EH (cell line): ENCODE measurements around the gene PVALEF.
"Not testable (repeated sequence)": the region's sequence is repeated elsewhere in the genome, so short reads cannot be mapped to it uniquely, and the experiment has no call there.

Experiments
- DNase-seq: peaks from one replicate; pipeline ENCODE4 v3.0.0-alpha.2; 2015; ENCODE audit warnings: low read depth

The PVALEF gene

GRCh38 chr17:81144423-81144781 is 20.9 kb upstream of the PVALEF start:
- no peak for DNase-seq

- not testable (repeated sequence) for DNase-seq
Observed at GRCh38 chr17:81146208-81146607, 19.1 kb upstream of the PVALEF start.

GRCh38 chr17:81147701-81148100 is 17.6 kb upstream of the PVALEF start:
- DNase-seq = no peak

GRCh38 chr17:81148571-81148970 is 16.7 kb upstream of the PVALEF start:
- no peak for DNase-seq

- no peak for DNase-seq
Observed at GRCh38 chr17:81148986-81149533, 16.2 kb upstream of the PVALEF start.

DNA sequence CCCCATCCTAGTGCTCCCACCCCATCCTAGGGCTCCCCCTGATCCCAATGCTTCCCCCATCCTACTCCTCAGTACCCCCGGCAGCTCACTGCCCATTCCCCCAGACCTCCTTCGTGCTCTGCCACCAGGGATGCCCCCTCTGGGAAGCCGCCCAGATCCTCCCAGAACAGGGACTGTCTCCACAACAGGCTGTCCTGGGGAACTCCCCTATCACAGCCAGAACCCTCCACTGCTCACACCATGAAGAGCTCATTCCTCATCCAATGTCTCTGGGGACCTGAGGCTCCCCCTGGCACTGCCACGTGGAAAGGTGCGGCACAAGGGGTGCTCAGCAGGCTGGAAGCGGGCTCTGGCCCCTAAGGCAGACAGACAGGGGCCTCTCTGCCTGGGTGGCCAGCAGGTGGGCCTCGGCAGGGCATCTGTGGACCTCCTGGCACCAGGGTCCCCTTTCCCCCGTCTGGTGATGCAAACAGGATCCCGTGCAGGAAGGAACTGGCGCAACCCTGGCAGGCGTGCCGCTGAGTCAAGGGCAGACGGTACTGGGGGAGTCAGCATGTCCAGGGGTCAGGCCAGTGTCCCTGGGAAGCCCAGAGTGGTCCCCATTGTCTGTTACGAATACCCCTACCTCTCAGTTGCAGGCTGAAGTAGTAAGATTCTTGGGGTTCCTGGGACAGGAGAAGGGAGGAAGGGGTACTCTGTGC is 14.8 kb upstream of the PVALEF start:
- no peak for DNase-seq

- no peak for DNase-seq
Observed at GRCh38 chr17:81151278-81151677, 14.0 kb upstream of the PVALEF start.

GRCh38 chr17:81152288-81152828 is 12.9 kb upstream of the PVALEF start:
- no peak for DNase-seq

- peak; percentile 16 for DNase-seq
Observed at GRCh38 chr17:81153340-81153803, 11.9 kb upstream of the PVALEF start.

- not testable (repeated sequence) for DNase-seq
Observed at GRCh38 chr17:81154016-81154415, 11.3 kb upstream of the PVALEF start.

GRCh38 chr17:81154961-81155360 is 10.3 kb upstream of the PVALEF start:
- DNase-seq = no peak

DNA sequence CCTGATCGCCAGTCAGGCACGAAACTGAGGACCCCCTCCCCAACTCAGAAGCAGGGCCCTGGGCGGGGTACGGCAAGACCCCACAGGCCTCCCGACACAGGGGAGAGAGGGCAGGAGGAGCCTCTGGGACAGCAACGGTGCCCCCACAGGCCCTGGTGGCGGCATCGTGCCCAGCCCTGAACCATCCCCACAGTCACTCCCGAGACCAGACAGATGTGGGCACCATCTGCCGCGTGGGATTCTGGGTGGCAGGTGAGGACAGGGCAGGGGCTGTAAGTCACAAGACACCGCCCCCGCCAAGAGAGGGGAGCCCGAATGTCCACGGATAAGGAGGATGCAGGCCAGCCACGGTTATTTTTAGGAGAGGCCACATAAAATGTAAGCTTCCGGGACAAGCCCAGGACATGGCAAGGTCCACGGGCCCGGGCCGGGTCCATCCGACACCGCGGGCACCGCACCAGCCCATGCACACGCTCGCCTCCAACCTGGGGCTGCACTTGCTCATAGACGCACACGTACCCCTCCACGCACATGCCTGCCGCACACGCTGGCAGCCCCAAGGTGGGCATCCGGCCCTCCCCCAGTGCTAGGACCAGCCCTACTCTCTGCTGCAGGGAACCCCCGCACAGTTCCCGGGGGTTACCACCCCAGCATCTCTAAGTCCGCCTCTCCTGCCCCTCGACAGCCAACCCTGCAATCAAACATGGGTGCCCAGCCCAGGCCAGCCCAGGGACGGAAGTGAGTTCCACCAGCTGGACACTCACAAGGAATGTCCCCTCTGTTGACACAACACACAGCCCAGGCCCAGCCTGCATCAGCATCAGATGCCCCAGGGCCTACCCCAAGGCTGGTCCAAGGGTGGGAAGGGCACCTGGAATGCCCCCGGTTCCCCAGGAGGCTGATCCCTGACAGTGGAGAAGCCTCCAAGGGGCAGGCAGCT is 8.2 kb upstream of the PVALEF start:
- DNase-seq = no peak

GRCh38 chr17:81157848-81158687 is 7.2 kb upstream of the PVALEF start:
- DNase-seq = no peak

GRCh38 chr17:81158688-81159590 is 6.4 kb upstream of the PVALEF start:
- DNase-seq = no peak

- no peak for DNase-seq
Observed at GRCh38 chr17:81159611-81160265, 5.6 kb upstream of the PVALEF start.

DNA sequence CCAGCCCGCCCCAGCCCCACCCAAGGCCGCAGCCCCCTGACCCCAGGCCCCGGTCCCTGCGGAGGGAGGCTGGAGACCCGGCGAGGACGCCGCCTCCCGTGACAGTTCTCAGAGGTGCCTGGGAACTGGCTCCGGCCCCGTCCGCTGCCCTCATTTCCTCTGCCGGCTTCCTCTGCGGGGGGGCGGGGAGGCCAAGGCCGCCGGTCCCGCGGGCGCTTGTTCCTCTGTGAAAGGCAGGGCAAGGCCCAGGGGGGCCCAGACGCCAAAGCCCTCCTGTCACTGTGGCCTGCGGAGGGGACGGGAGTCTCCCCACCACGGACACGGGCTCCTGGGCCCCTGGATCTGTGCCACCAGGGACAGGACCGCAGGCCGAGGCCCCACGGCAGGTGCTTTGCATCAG is 5.0 kb upstream of the PVALEF start:
- DNase-seq = no peak

DNA sequence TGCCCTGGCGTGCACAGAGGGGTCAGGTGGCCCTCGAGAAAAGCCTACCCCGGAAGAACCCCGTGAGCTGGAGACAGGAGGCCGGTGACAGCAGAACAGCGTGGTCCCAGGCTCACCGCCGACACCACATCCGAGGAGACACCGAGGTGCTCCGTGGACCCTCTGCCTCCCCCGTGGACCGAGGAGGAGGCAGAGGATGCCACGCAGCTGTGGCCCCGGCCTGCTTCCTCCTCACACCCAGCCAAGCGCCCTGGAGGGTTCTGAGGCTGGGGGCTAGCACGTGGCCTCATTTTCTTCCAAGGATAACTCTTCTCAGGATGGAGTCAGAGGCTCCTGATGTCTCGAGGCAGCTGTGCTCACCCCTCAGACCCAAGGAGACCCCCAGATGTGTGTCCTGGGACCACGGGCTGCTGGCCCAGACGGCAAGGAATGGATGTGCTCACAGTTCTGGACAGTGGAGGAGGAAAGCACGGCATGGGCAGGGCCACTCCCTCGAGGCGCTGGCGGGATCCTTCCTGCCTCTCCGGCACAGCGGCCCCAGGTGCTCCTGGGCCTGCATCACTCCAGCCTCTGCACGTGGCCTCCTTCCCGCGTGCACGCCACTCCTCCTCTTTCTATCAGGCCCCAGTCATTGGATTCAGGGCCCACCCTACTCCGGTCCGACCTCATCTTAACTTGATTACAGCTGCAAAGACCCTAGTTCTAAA is 4.4 kb upstream of the PVALEF start:
- DNase-seq = no peak

- no peak for DNase-seq
Observed at GRCh38 chr17:81161536-81161935, 3.8 kb upstream of the PVALEF start.

- DNase-seq = no peak
Observed at GRCh38 chr17:81161972-81162371, 3.3 kb upstream of the PVALEF start.
